CD4-positive, alpha-beta T cell treated with Interleukin-12 subunit alpha and Interleukin-12 subunit beta, for 1 hour (primary cell): ENCODE measurements around the gene ZNF611.
A peak's percentile ranks its signal among the peaks of the same experiment; 100 is the strongest.
"Not testable (repeated sequence)": the region's sequence is repeated elsewhere in the genome, so short reads cannot be mapped to it uniquely, and the experiment has no call there.

Experiments
- DNase-seq: peaks from one replicate; pipeline ENCODE4 v3.0.0-alpha.2; 2020

ZNF611 gene

GRCh38 chr19:52734893-52735661 lies at the start of gene ZNF611:
ZNF611 (minus strand) TSS chr19:52735044; CDS start chr19:52715894, 19,150 bp downstream.
- DNase-seq: peak; percentile 98

GRCh38 chr19:52782864-52783263 lies 48.0 kb upstream of the ZNF611 start:
- not testable (repeated sequence) for DNase-seq

- DNase-seq: peak; percentile 41
These were observed 44.0 kb upstream of the ZNF611 start for GRCh38 chr19:52778811-52779210.

GRCh38 chr19:52756447-52756846 lies 21.6 kb upstream of the ZNF611 start:
- DNase-seq: not testable (repeated sequence)

- DNase-seq: no peak
These were observed 14.9 kb upstream of the ZNF611 start for GRCh38 chr19:52749780-52750179.

GRCh38 chr19:52748336-52748950 lies 13.6 kb upstream of the ZNF611 start:
- peak; percentile 50 for DNase-seq

GRCh38 chr19:52745919-52746318 lies 11.1 kb upstream of the ZNF611 start:
- DNase-seq: peak; percentile 28

GRCh38 chr19:52743091-52743490 lies 8.2 kb upstream of the ZNF611 start:
- DNase-seq: no peak

- no peak for DNase-seq
These were observed 7.7 kb upstream of the ZNF611 start for GRCh38 chr19:52742516-52742915.

GRCh38 chr19:52741951-52742485 lies 7.2 kb upstream of the ZNF611 start:
- no peak for DNase-seq

- not testable (repeated sequence) for DNase-seq
These were observed 6.5 kb upstream of the ZNF611 start for GRCh38 chr19:52741371-52741770.

- no peak for DNase-seq
These were observed 4.7 kb upstream of the ZNF611 start for GRCh38 chr19:52739576-52739975.

- DNase-seq: no peak
These were observed 890 bp upstream of the ZNF611 start for GRCh38 chr19:52735734-52736133.

- DNase-seq: no peak
These were observed 432 bp downstream of the ZNF611 start for GRCh38 chr19:52734331-52734892.

GRCh38 chr19:52726051-52726450 lies 8.8 kb downstream of the ZNF611 start:
- not testable (repeated sequence) for DNase-seq

- DNase-seq: no peak
These were observed 9.3 kb downstream of the ZNF611 start for GRCh38 chr19:52725528-52725961.

GRCh38 chr19:52724701-52725514 lies 9.9 kb downstream of the ZNF611 start:
- no peak for DNase-seq

- DNase-seq: not testable (repeated sequence)
These were observed 10.8 kb downstream of the ZNF611 start for GRCh38 chr19:52723907-52724598.

- no peak for DNase-seq
These were observed 12.5 kb downstream of the ZNF611 start for GRCh38 chr19:52722062-52723003.

- not testable (repeated sequence) for DNase-seq
These were observed 14.3 kb downstream of the ZNF611 start for GRCh38 chr19:52720541-52720940.

- no peak for DNase-seq
These were observed 18.3 kb downstream of the ZNF611 start for GRCh38 chr19:52716522-52716921.
